NB4 (cell line): ENCODE results near the gene OBSCN.
"Not testable (repeated sequence)": the region's sequence is repeated elsewhere in the genome, so short reads cannot be mapped to it uniquely, and the experiment has no call there.

ENCODE experiments used
- DNase-seq: peaks from one replicate; pipeline ENCODE4 v3.0.0; 2010; ENCODE audit warnings: low read depth
- H3K4me3 ChIP-seq: one replicate; pipeline ENCODE4 v1.5.1; 2011; ENCODE audit warnings: mild to moderate bottlenecking, low read depth, low read length, moderate library complexity
- CTCF ChIP-seq: IDR thresholded peaks from one replicate; pipeline ENCODE4 v1.5.1; 2012; ENCODE audit warnings: low read depth, low read length
- MYC ChIP-seq: IDR thresholded peaks from 2 replicates; pipeline ENCODE4 v1.6.1; 2011; ENCODE audit warnings: low read depth, low read length
- POLR2A ChIP-seq: IDR thresholded peaks from 2 replicates; pipeline ENCODE4 v1.6.1; 2011; ENCODE audit warnings: mild to moderate bottlenecking; ENCODE audit not compliant: insufficient read length; ENCODE audit errors: extremely low read depth
- TF ChIP-seq, protein P1 (sequence below): IDR thresholded peaks from 2 replicates; pipeline ENCODE4 v1.6.1; 2011; ENCODE audit warnings: low read depth, low read length

Gene OBSCN

GRCh38 chr1:228242409-228242808 is 34.6 kb downstream of the OBSCN start:
- H3K4me3 ChIP-seq = no peak overlapping the region
- TF ChIP-seq POLR2A = no peak
- TF ChIP-seq MYC = no peak
- TF ChIP-seq CTCF = no peak
- TF ChIP-seq, protein P1, sequence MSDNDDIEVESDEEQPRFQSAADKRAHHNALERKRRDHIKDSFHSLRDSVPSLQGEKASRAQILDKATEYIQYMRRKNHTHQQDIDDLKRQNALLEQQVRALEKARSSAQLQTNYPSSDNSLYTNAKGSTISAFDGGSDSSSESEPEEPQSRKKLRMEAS = no peak
- no peak for DNase-seq

GRCh38 chr1:228243093-228243492 is 35.2 kb downstream of the OBSCN start:
- no peak overlapping the region for H3K4me3 ChIP-seq
- no peak for TF ChIP-seq POLR2A
- no peak for TF ChIP-seq MYC
- no peak for TF ChIP-seq CTCF
- no peak for DNase-seq

GRCh38 chr1:228243989-228244388 is 36.1 kb downstream of the OBSCN start:
- DNase-seq, H3K4me3 ChIP-seq: not testable (repeated sequence)

DNA sequence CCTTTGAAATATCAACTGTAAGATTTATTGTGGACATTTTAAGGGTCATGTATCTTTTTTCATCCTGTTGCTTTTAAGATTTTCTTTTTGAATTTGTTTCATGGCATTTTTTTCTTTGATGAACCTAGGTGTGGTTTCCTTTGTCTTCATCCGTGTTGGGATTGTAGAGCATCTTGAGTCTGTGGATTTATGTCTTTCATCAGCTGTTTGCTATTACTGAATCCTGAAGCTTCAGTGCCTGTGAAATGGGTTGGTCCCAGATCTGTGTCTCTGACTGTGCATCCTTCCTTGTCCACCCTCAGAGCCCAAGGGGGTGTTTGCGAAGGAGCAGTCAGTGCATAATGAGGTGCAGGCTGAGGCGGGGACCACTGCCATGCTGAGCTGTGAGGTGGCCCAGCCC is 37.3 kb downstream of the OBSCN start:
- no peak overlapping the region for H3K4me3 ChIP-seq
- TF ChIP-seq POLR2A (no peak), MYC (no peak), CTCF (no peak)
- TF ChIP-seq, protein P1 = no peak
- no peak for DNase-seq

DNA sequence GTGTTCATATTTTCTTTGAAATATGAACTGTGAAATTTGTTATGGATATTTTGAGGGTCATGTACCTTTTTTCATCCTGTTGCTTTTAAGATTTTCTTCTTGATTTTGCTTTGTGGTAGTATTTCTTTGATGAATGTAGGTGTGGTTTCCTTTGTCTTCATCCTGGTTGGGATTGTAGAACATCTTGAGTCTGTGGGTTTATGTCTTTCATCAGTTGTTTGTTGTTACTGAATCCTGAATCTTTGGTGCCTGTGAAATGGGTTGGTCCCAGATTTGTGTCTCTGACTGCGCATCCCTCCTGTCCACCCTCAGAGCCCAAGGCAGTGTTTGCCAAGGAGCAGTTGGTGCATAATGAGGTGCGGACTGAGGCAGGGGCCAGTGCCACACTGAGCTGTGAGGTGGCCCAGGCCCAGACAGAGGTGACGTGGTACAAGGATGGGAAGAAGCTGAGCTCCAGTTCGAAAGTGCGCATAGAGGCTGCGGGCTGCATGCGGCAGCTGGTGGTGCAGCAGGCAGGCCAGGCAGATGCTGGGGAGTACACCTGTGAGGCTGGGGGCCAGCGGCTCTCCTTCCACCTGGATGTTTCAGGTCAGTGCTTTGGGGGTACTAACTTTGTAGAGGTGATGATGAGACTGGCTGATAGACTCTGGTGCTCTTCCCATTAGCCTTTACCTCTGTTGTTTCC is 38.5 kb downstream of the OBSCN start:
- no peak for DNase-seq
- TF ChIP-seq, protein P1 = no peak
- no peak for TF ChIP-seq MYC
- no peak overlapping the region for H3K4me3 ChIP-seq

DNA sequence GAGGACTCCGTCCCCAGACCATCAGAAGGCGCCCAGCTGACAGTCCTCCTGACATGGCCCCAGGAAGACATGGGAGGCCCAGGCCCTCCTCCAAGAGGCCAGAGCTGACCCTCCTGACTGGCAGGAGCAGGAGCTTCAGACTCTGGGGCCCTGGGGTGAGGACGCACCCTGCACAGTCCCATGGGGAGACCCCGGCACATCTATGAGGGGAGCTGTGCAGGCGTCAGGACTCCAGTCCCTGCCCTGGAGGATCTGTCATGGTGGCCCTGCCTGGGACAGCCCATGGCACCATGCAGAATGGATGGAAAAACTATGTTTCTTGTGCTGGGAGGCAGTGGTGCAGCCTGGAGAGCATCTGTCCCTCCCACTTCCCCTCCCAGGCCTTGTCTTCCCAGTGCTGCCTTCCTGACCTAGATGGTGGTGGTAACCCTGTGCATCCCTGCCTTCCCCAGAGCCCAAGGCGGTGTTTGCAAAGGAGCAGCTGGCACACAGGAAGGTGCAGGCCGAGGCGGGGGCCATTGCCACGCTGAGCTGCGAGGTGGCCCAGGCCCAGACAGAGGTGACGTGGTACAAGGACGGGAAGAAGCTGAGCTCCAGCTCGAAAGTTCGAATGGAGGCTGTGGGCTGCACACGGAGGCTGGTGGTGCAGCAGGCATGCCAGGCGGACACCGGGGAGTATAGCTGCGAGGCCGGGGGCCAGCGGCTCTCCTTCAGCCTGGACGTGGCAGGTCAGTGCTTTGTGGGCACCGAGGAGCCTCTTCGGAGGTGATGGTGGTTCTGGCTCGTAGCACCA is 41.9 kb downstream of the OBSCN start:
- TF ChIP-seq, protein P1 = no peak
- TF ChIP-seq CTCF (no peak), MYC (no peak), POLR2A (no peak)
- H3K4me3 ChIP-seq = no peak overlapping the region
- DNase-seq = no peak

DNA sequence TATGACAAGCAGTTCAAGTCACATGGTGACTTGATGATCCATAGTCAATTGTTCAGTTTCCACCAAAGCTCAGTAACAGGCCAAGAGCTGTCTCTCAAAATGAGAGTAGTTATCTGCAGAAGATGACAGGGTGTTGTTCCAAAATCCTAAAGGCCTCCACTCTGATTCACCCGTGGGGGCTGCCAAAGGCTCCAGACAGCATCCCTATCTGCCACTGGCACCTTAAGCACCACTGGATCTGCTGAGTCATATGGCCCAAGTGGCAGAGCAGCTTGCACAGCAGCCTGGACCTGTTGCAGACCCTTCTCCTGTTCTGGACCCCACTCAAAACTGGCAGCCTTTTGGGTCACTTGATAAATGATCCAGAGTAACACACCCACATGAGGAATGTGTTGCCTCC is 44.6 kb downstream of the OBSCN start:
- H3K4me3 ChIP-seq, DNase-seq: not testable (repeated sequence)
